ENCODE data around the gene ZNF324B. TPM values are rescaled to one million over a fixed set of nuclear protein-coding genes. Genes with fewer than 3 reads are reported as not detected.

ZNF324B gene
- total and polyA plus RNA-seq, 2 of the 8 experiments (the other 6 are each of a cell fraction or from before 2014, with no cell fraction given), result 2.9 to 6.0 TPM

DNA sequence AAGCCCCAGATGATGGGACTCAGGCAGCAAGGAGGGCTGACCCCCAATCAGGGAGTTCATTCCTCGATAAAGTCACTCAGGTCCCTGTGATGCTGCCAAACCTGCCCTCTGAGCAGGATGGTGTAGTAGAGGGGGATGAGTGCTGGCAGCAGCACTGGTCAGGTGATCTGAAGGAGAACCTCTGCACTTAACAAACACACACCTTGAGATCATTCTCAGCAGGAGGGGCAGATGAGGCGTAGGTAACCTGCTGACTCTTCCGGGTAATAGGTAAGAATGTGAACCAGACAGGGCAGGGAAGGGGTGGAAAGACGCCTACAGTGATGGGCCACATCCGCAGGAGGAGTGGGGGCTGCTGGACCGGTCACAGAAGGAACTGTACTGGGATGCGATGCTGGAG lies 27.9 kb downstream of the ZNF324B start:
- CTCF ChIA-PET (ENCODE audit: partially characterized antibody), result interaction anchor here (0.9 kb wide), 1 partner anchor 24 kb away, joined by 3 read pairs; no protein-coding TSS in a partner anchor
- WGBS, 2 experiments (ENCODE audit: extremely low coverage in 1 of 2, insufficient coverage in 1 of 2, insufficient read length in 1 of 2, insufficient replicate concordance in 2 of 2, low coverage in 1 of 2, low lambda C conversion rate in 2 of 2, missing lambda C conversion rate in 1 of 2), result 87% methylated on average over 7 of the region's 7 CpGs; no CpG with 5 or more reads in 1 of the 2 experiments
- TF ChIP-seq MAFK (IDR thresholded peaks at IDR 0.05; ENCODE audit: low read depth, low read length) (no peak), YY1 (IDR thresholded peaks at IDR 0.05; ENCODE audit: low read depth, low read length) (no peak), JUND (IDR thresholded peaks at IDR 0.05; ENCODE audit: low read length) (no peak), MAX (IDR thresholded peaks at IDR 0.05) (no peak), CTBP2 (IDR thresholded peaks at IDR 0.05; ENCODE audit: borderline replicate concordance, insufficient read depth, insufficient read length, low read length) (no peak), EZH2 (IDR thresholded peaks at IDR 0.05; ENCODE audit: low read depth, low read length, severe bottlenecking) (no peak), TEAD4 (IDR thresholded peaks at IDR 0.05; ENCODE audit: low read depth, low read length) (no peak), E2F6 (IDR thresholded peaks at IDR 0.05) (no peak), SAP30 (IDR thresholded peaks at IDR 0.05; ENCODE audit: insufficient read depth, insufficient replicate concordance, low read length) (no peak), SUZ12 (IDR thresholded peaks at IDR 0.05; ENCODE audit: low read length) (no peak), SIN3A (conservative IDR thresholded peaks at IDR 0.05 in 1 of 2, IDR thresholded peaks at IDR 0.05 in 1 of 2; ENCODE audit: low read depth in 1 of 2, low read length in 2 of 2) (no peak), ASH2L (IDR thresholded peaks at IDR 0.05; ENCODE audit: low read length) (no peak), PHF8 (conservative IDR thresholded peaks at IDR 0.05; ENCODE audit: low read depth, low read length) (no peak)

More for the DNA sequence above, 27.9 kb downstream of the ZNF324B start:
- Histone ChIP-seq H3K27me3 (replicated peaks in 1 of 4; ENCODE audit: control insufficient read depth in 3 of 4, extremely low read depth in 1 of 4, insufficient read depth in 3 of 4, low read length in 3 of 4) (peaks cover 0 to 3% (median 0%) of the 10 kb centered on the region in 4 experiments; a peak in 2 of 7 replicates), H3K23ac (ENCODE audit: insufficient read length) (no peak overlapping the region), H3K4me2 (ENCODE audit: insufficient read depth in 1 of 2, low read depth in 2 of 2, low read length in 2 of 2) (no peak overlapping the region), H2BK120ac (replicated peaks; ENCODE audit: low read depth, low read length) (no peak overlapping the region), H2BK20ac (ENCODE audit: low read length) (no peak overlapping the region), H3K4ac (replicated peaks; ENCODE audit: insufficient read length, low read depth, low read length) (no peak overlapping the region), H2AFZ (ENCODE audit: low read length) (no peak overlapping the region), H2BK12ac (ENCODE audit: low read depth, low read length) (no peak overlapping the region), H3K27ac (ENCODE audit: low read depth, low read length) (no peak overlapping the region), H3K23me2 (ENCODE audit: low read depth, low read length) (peaks cover 14% of the 10 kb centered on the region), H2AK5ac (ENCODE audit: low read depth, low read length) (no peak overlapping the region), H3K9me3 (ENCODE audit: insufficient read depth in 2 of 2, low read depth in 1 of 2, low read length in 1 of 2) (no peaks in the 10 kb centered on the region), H3K9ac (replicated peaks in 1 of 4; ENCODE audit: extremely low read depth in 1 of 4, low read depth in 3 of 4, low read length in 3 of 4) (no peak overlapping the region), H2BK5ac (ENCODE audit: low read depth, low read length) (no peak overlapping the region), H4K8ac (ENCODE audit: extremely low read depth, insufficient read depth, low read length) (no peak overlapping the region), H3K56ac (replicated peaks; ENCODE audit: insufficient read length, low read depth, low read length) (no peak overlapping the region), H3K4me1 (replicated peaks in 1 of 4; ENCODE audit: control insufficient read depth in 3 of 4, insufficient read depth in 4 of 4, low read length in 3 of 4) (peaks cover 0 to 6% (median 5%) of the 10 kb centered on the region in 4 experiments; a peak in 6 of 7 replicates), H4K5ac (ENCODE audit: insufficient read length, low read depth, low read length) (no peak overlapping the region), H4K20me1 (replicated peaks in 1 of 2; ENCODE audit: control insufficient read depth in 1 of 2, insufficient read depth in 2 of 2, low read length in 2 of 2) (no peaks in the 10 kb centered on the region), H4K91ac (replicated peaks; ENCODE audit: insufficient read length, low read length) (no peak overlapping the region), H3K14ac (ENCODE audit: insufficient read length) (no peak overlapping the region), H2BK15ac (ENCODE audit: low read length) (no peak overlapping the region), H3K79me1 (ENCODE audit: low read depth, low read length) (no peaks in the 10 kb centered on the region), H3K36me3 (ENCODE audit: control insufficient read depth in 2 of 4, insufficient read depth in 4 of 4, low read length in 3 of 4) (peaks cover 0 to 2% (median 0%) of the 10 kb centered on the region in 4 experiments; a peak in 2 of 8 replicates), H3K4me3 (ENCODE audit: extremely low read depth in 1 of 4, insufficient read depth in 2 of 4, low read depth in 3 of 4, low read length in 4 of 4) (no peak overlapping the region), H3K79me2 (ENCODE audit: control insufficient read depth in 1 of 2, insufficient read depth in 2 of 2, low read length in 2 of 2) (no peaks in the 10 kb centered on the region), H3K18ac (ENCODE audit: extremely low read depth, low read length) (no peak overlapping the region)
- no peak for FAIRE-seq
- no peak for DNase-seq (ENCODE audit: low read depth in 1 of 2, low spot score in 2 of 2)
- POLR2A ChIA-PET (ENCODE audit: partially characterized antibody), result interaction anchor here (1.2 to 3.0 kb wide), 3 partner anchors 10 to 94 kb away, joined by 3 to 14 read pairs (median 6); partner anchors contain the start of genes MZF1 and ZBTB45

Data from H1 (cell line).